T47D (cell line): ENCODE measurements around the gene POMGNT1.
"Not testable (repeated sequence)": the region's sequence is repeated elsewhere in the genome, so short reads cannot be mapped to it uniquely, and the experiment has no call there.

Experiments
- DNase-seq, 2 experiments: peaks; one replicate each; pipeline versions ENCODE4 v3.0.0 to v3.0.0-alpha.2; 2011 to 2012; ENCODE audit warnings: low read depth in 1 of 2, low spot score in 1 of 2
- JUND ChIP-seq: IDR thresholded peaks from 2 replicates; pipeline ENCODE4 v1.6.1; 2012; ENCODE audit warnings: low read depth
- in situ Hi-C: cut with HindIII; loops from 2 replicates; pipeline ENCODE4 v1.10.0; 2016; ENCODE audit warnings: low sequenced_read_pairs, low pct_unique_long_range_greater_than_20kb

POMGNT1 gene

DNA sequence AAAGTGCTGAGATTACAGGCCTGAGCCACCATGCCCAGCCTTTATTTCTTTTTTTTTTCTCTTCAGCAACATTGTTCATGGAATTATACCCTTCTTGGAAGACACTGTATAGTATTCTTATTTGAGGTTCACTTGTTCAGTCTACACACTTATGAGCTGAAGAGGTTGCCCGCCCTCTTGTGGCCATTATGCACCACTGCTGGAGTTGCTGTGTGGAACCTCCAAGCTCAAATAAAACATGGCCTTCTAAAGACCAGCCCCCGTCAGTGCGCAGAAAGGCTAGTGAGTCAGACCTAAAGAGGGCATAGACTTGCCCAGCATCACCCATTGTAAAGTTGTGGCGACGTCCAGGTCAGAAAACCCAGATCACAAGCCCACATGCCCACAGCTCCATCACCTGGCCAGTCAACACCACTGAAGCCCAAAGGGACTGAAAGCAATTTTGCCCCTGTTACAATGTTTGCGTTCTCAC, 25.3 kb upstream of the POMGNT1 start:
- peak in 1 of 2 experiments; percentile 84 for DNase-seq
- no peak for TF ChIP-seq JUND
- in situ Hi-C loops = no loop called here

DNA sequence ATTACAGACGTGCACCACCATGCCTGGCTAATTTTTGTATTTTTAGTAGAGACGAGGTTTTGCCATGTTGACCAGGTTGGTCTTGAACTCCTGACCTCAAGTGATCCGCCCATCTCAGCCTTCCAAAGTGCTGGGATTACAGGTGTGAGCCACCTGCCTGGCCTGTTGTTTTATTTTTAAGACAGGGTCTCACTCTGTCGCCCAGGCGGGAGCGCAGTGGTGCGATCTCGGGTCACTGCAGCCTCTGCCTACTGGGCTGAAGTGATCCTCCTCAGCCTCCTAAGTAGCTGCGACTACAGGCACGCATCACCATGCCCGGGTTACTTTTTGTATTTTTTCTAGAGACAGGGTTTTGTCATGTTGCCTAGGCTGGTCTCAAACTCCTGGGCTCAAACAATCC, 24.8 kb upstream of the POMGNT1 start:
- DNase-seq, in situ Hi-C loops: not testable (repeated sequence)

DNA sequence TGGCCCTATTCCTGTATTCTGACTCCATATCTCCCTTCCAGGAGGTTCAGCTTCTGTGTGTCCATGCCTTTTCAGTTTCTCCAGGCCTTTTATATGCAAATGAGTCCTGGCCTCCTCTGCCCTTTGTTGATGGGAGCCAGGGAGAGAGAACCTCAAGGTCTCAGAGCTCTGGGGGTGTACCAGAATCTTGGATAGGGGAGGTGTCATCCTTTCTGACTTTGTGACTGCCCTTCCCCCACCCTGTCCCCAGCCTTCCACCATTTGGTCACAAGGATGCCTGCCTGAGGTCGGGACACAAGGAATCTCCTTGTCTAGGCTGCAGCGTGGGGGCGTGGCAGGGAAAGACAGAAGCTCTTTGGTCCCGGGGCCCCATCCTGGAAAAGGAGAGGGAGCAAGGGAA, 23.5 kb upstream of the POMGNT1 start:
- in situ Hi-C loops = no loop called here
- no peak for DNase-seq
- TF ChIP-seq JUND = no peak

DNA sequence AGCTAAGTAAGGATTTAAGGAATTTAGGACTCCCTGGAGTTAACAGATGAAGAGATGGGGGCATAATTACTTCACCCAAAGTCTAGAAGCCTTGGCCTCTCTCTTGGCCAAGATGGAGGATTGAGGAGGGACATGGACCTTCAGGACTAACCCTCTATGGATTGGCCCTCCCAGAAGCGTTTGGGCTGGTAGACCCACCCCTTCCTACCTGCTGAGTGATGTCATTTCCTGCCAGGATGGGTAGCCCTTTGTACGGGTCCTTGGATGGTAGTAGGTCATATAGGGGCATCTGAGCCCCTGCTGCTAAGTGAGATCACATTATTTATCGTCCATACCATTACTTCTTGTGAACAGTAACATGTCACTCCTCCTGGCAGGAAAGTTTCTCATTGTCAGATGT, 22.6 kb upstream of the POMGNT1 start:
- TF ChIP-seq JUND = no peak
- in situ Hi-C loops = no loop called here
- DNase-seq = no peak

DNA sequence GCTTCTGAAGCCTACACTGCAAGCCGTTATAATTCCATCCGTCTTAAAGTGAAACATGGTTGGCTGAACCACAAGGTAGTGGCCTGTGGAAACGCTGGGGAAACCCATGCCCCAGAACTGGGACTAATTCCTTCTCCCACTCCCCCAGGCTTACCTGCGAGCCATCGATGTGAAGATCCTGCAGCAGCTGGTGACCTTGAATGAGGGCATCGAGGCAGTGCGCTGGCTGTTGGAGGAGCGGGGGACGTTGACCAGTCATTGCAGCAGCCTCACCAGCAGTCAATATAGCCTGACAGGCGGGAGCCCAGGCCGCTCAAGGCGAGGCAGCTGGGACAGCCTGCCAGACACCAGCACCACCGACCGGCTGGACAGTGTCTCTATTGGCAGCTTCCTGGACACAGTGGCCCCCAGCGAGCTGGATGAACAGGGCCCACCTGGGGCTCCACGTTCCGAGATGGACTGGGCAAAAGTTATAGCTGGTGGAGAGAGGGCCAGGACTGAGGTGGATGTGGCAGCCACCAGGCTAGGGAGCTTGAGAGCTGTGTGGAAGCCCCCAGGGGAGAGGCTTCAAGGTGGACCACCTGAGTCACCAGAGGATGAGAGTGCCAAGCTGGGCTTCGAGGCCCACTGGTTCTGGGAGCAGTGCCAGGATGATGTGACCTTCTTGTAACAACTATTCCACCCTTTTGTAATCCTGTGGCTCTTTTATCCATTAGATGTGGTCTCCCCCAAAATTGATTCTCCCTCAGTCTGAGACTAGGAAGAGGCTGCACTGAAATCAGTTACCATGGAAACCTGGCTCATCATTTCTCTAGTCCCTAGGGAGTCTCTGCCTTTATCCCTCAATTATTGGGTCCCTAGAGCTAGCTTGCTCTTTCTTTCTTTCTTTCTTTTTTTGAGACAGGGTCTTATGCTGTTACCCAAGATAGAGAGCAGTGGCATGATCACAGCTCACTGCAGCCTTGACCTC, 21.6 kb upstream of the POMGNT1 start:
- no peak for DNase-seq
- in situ Hi-C loops = no loop called here

DNA sequence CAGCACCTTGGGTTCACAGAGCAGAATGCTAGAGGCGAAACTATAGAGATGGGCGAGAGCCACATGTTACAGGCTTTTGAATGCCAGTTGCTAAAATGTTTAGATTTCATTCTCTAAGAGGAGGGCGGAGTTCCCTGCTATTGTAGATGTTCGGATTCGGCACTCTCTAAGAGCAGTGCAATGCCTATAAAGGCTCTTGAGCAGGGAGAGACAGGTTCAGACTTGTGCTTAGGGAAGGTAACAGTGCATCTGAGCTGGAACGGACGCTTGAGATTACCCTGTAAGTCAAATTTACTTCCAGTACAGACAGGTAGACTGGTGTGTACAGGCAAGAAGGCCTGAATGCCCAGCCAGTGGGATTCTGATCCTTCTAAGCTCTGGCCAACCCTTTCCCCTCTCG, 20.2 kb upstream of the POMGNT1 start:
- no peak for DNase-seq
- in situ Hi-C loops = no loop called here

More for the DNA sequence above, 21.6 kb upstream of the POMGNT1 start:
- TF ChIP-seq JUND = no peak

DNA sequence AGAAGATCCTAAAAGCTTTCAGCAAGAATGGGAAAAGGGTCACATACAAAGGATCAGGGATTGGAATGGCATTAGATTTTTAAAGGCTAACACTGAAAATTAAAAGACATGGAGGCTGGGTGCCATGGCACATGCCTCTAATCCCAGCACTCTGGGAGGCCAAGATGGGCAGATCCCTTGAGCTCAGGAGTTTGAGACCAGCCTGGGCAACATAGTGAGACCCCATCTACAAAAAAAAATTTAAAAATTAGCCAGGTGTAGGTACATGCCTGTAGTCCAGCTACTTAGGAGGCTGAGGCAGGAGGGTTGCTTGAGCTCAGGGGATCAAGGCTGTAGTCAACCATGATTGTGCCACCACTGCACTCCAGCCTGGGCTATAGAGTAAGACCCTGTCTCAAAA, 17.3 kb upstream of the POMGNT1 start:
- no peak for TF ChIP-seq JUND

More for the DNA sequence above, 20.2 kb upstream of the POMGNT1 start:
- no peak for TF ChIP-seq JUND

DNA sequence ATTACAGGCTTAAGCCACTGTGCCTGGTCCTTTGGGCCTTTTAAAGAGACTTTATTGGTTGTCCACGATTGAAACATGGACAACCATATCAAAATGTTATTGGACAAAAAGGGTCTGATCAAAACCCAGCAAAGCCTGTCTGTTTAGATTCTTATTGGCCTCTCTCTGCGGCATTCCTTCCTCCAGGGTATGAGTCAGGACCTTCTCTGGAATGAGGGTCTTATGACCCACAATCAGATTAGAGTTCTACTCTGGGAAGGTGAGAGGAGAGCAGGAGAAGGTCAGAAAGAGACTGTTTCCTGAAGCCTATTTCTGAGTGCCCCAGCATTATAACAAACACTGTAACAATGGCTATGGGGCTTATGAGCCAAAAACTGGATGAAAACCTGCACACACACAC, 12.8 kb upstream of the POMGNT1 start:
- in situ Hi-C loops = no loop called here

More for the DNA sequence above, 17.3 kb upstream of the POMGNT1 start:
- in situ Hi-C loops = no loop called here
- no peak for DNase-seq

DNA sequence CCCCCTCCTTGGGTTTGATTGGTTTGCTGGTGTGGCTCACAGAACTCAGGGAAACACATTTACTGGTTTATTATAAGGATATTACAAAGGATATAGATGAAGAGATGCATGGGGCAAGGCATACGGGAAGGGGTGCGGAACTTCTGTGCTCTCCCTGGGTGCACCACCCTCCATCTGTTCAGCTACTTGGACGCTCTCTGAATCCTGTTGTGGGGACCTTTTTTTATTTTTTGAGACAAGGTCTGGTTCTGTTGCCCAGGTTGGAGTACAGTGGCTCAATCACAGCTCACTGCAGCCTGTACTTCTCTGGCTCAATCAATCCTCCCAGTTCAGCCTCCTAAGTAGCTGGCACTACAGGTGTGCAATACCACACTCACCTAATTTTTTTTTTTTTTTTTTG, 12.3 kb upstream of the POMGNT1 start:
- DNase-seq = no peak
- in situ Hi-C loops = no loop called here
- TF ChIP-seq JUND = no peak

More for the DNA sequence above, 12.8 kb upstream of the POMGNT1 start:
- no peak for DNase-seq
- TF ChIP-seq JUND = no peak

DNA sequence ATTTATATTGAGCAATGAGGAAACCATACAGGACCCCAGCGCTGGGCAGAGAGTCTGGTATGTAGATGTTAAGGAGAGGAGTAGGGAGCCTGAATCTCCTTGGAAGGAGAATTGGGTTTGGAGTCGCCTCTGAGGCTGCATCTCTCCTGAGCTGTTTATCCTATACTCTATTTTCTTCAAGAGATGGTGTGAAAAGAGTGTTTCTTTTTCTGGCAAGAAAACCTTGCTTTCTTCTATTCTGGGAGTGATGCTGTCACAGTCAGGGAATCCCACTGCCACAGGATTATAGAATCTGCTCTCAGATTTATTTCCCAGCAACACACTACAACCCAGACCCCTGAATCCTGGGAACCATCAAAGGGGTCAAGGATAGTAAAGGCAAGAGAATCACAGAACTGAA, 8.2 kb upstream of the POMGNT1 start:
- in situ Hi-C loops = no loop called here
- no peak for DNase-seq
- TF ChIP-seq JUND = no peak

DNA sequence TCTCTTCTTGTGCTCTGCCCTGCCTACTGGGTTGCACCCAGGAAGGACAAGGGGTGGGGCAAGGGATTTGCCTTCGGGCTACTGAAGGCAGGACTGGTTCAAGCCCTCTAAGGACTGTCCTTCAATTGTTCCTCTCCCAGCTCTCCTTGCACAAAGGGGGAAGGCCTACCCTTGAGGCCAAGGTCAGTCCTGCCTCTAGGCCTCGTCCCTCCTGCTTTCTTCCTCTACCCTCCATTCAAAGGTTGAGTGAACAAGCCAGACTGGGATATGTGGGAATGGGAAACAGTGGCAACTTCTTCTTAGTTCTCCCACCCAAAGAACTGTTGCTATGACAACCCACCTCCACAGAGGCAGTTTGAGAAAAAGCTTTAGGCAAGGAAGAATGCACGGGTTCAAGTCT, 7.6 kb upstream of the POMGNT1 start:
- DNase-seq = no peak
- TF ChIP-seq JUND = no peak
- in situ Hi-C loops = no loop called here

DNA sequence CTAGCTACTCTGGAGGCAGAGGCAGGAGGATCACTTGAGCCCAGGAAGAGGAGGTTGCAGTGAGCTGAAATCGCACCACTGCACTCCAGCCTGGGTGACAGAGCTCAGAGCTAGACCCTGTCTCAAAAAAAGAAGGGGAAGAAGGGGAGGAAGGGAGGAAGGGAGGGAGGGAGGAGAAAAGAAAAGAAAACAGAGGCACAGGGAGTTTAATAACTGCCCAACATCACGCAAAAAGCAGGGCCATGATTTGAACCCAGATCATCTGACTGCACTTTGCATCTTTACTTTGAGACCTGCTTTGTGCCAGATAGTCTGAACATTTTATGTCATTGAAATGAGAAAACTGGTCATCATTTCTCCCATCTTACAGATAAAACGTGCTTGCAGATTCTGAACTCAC, 6.9 kb upstream of the POMGNT1 start:
- in situ Hi-C loops = no loop called here

DNA sequence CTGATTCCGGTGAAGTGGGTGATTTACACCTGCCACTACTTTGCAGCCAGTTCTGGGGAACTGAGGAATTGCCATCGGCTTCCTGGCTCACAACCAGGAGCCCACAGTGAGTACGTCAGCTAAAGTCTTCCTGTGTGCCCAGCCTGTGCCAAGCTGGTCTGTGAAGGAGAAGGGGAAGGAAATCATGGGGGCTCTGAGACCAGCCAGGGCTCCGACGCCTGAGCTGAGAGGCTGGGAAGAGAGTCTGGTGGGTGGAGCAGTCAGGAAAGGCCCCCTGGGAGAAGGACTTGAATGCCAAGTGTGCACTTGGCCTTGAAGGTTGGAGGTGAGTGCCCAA, 6.1 kb upstream of the POMGNT1 start:
- no peak for TF ChIP-seq JUND
- in situ Hi-C loops = no loop called here
- no peak for DNase-seq

More for the DNA sequence above, 6.9 kb upstream of the POMGNT1 start:
- TF ChIP-seq JUND = no peak
- no peak for DNase-seq
